ENCODE data around the gene ZRANB1.

The ZRANB1 gene

GRCh38 chr10:124921261-124921660 is 20.7 kb upstream of the ZRANB1 start:
- DNase-seq (ENCODE audit: low read depth, low spot score): no peak

GRCh38 chr10:124923684-124924083 is 18.2 kb upstream of the ZRANB1 start:
- no peak for DNase-seq (ENCODE audit: low read depth, low spot score)

- DNase-seq (ENCODE audit: low read depth, low spot score): no peak
These were observed 15.4 kb upstream of the ZRANB1 start for GRCh38 chr10:124926548-124926947.

- DNase-seq (ENCODE audit: low read depth, low spot score): no peak
These were observed 13.8 kb upstream of the ZRANB1 start for GRCh38 chr10:124928087-124928486.

- DNase-seq (ENCODE audit: low read depth, low spot score): no peak
These were observed 13.4 kb upstream of the ZRANB1 start for GRCh38 chr10:124928545-124928944.

DNA sequence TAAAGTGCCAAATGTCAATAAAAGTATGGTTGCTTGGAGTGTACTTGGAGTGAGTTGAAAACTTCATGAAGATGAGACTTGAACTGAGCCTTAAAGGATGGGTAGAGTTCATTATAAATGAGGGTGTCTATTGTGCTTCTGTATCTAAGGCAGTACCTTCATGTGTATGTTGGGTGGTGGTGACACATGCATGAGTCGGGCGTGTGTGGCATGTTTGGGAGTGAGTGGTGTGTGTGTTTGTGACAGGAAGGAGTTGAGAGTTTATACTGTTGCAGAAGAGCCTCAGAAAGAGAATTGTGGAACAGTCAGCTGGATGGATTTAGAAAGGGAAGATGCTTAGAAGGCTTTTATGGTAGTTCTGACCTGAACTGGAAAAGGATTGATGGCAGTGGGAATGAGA is 6.0 kb upstream of the ZRANB1 start:
- no peak for DNase-seq (ENCODE audit: low read depth, low spot score)

DNA sequence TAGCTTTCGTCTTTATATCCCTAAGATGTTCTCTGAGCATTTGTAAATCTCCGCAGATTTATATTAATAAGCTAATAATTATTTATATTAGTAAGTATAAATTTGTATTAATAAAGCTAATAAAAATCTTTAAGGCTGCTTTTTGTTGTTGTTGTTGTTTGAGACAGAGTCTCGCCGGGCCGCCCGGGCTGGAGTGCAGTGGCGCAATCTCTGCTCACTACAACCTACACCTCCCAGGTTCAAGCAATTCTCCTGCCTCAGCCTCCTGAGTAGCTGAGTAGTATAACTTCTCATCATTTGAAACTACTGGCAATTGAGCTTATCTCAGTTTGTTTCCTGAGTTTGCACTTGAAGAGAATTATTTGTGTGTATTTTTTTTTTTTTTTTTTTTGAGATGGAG is 5.1 kb upstream of the ZRANB1 start:
- no peak for DNase-seq (ENCODE audit: low read depth, low spot score)

- DNase-seq (ENCODE audit: low read depth, low spot score): no peak
These were observed 2.6 kb upstream of the ZRANB1 start for GRCh38 chr10:124939290-124939689.

DNA sequence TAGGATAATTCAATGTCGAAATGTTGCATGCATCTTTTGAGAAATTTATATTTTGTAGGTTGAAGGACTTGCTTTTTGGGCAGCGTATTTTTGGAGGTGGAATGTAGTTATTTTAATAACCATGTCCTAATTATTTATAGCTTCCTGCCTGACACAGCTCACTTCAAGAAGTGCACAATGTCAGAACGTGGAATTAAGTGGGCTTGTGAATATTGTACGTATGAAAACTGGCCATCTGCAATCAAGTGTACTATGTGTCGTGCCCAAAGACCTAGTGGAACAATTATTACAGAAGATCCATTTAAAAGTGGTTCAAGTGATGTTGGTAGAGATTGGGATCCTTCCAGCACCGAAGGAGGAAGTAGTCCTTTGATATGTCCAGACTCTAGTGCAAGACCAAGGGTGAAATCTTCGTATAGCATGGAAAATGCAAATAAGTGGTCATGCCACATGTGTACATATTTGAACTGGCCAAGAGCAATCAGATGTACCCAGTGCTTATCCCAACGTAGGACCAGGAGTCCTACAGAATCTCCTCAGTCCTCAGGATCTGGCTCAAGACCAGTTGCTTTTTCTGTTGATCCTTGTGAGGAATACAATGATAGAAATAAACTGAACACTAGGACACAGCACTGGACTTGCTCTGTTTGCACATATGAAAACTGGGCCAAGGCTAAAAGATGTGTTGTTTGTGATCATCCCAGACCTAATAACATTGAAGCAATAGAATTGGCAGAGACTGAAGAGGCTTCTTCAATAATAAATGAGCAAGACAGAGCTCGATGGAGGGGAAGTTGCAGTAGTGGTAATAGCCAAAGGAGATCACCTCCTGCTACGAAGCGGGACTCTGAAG is 620 bp downstream of the ZRANB1 start:
- no peak for DNase-seq (ENCODE audit: low read depth, low spot score)

DNA sequence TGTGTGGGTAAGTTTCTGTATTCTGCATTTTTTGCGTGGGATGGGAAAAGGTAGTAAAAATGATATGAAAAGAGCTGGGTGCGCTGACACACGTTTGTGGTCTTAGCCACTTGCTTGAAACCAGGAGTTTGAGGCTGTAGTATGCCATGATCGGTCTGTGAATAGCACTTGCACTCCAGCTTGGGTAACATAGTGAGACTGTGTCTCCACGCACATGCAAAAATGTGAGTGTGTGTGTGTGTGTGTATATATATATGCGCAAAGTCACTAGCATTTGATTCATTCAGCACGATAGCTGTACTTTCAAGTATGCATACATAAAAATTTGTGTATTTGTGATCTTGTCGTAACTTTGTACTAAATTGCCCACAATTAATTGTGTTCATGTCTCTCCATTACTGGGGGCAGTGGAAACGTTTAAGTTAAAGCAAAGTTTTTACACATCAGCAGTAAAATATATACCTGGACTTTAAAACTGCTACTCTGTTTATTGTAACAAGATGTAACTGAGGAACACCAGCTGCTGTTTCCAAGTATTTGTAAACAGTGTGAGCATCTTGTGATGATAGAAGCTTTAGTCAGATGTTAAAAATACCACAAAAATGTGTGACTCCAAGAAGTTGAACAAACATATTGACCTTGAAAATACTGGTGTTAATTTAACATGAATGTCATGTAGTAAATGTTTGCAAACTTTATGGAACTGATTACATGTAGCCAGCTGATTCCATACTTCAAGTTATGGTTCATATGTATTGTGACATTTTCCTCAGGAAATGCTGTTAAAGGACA is 1.6 kb downstream of the ZRANB1 start:
- DNase-seq (ENCODE audit: low read depth, low spot score): no peak

DNA sequence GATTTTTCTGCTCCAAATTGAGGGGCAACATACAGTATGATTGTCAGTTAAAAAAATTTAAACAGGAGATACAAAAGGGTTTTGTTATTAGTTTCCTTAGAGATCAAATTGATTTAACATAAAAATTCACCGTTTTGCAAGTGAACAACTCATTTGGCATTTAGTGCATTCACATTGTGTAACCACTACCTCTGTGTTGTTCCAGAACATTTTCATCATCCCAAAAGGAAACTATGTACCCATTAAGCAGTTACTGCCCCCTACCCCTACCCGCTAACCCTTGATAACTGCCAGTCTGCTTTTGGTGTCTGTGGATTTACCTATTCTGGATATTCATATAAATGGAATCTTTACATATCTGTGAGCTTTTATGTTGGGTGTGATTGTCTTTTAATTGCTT is 3.1 kb downstream of the ZRANB1 start:
- no peak for DNase-seq (ENCODE audit: low read depth, low spot score)

GRCh38 chr10:124946945-124947344 is 5.0 kb downstream of the ZRANB1 start:
- DNase-seq (ENCODE audit: low read depth, low spot score): no peak

DNA sequence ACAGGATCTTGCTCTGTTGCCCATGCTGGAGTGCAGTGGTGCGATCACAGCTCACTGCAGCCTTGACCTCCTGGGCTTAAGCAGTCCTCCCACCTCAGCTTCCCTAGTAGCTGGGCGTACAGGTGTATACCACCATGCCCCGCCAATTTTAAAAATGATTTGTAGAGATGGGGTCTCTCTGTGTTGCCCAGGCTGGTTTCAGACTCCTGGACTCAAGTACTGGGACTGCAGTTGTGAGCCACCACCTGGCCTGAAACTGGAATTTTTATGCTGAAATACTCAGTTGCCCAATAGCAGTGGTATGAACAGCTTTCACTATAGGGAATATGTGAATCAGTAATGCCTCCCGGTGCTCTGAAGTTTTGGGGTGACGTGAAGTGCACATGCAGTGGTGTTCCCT is 7.6 kb downstream of the ZRANB1 start:
- no peak for DNase-seq (ENCODE audit: low read depth, low spot score)

DNA sequence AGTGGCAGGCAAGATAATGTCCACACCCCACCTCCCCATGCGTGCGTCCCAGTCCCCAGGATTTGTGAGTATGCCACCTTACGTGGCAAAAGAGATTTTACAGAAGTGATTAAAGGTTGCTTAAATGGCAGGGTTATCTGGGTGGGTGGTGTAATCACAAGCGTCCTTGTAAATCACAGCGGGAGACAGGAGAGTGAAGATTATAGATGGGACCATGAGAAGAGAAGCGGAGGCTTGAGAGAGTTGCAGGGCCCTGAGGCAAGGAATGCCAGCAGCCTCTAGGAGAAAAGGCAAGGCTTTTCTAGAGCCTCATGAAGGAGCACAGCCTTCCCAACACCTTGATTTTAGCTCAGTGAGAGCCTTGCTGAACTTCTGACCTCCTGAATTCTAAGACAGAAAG is 10.2 kb downstream of the ZRANB1 start:
- no peak for DNase-seq (ENCODE audit: low read depth, low spot score)

GRCh38 chr10:124953421-124953820 is 11.5 kb downstream of the ZRANB1 start:
- DNase-seq (ENCODE audit: low read depth, low spot score): no peak

GRCh38 chr10:124955243-124955642 is 13.3 kb downstream of the ZRANB1 start:
- no peak for DNase-seq (ENCODE audit: low read depth, low spot score)

DNA sequence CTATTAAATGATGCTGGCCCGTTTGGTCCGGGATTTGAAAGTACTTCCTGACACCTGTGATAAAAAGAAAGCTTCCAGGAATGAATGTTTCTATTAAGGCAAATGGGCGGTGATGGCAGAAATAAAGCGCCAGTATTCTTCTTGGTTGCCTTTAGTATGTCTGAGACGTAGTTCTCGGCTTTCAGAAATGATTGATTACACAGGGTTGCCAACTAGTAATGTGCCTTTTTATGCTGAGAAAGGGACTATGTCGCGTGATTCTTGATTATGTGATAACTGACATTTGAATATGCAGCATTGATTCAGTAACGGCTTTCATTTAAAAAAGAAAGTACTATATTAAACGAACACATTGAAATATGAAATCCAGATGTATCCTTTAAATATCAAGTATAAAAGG is 13.9 kb downstream of the ZRANB1 start:
- DNase-seq (ENCODE audit: low read depth, low spot score): no peak

DNA sequence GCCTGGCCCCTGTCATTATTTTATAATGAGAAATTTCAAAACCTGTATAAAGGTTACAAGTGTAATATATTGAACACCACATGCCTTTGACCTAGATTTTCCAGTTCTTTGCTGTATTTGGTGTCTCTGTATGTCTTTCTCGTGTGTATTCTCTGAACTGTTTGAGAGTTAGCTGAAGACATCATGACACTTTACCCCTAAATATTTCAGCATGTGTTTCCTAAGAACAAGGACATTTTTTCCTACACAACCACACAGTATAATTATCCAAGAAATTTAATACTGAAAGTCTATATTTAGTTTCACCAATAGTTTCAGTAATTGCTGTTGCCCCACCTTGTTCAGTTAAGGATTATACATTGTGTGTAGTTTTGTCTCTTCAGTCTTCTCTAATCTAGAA is 14.8 kb downstream of the ZRANB1 start:
- DNase-seq (ENCODE audit: low read depth, low spot score): no peak

DNA sequence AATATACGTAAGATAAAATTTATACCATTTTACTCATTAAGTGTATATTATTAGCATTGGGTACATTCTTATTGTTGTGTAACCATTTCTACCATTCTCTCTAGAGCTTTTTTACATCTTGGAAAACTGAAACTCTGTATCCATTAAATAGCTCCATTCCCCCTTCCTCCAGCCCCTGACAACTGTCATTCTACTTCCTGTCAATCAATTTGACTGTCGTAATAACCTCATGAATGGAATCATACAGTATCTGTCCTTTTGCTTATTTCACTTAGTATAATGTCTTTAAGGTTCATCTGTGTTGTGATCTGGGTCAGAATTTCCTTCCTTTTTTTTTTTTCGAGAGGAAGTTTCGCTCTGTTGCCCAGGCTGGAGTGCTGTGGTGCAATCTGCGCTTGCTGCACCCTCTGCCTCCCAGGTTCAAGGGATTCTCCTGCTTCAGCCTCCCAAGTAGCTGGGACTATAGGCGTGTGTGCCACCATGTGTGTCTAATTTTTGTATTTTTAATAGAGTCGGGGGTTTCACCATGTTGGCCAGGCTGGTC is 15.6 kb downstream of the ZRANB1 start:
- DNase-seq (ENCODE audit: low read depth, low spot score): no peak

DNA sequence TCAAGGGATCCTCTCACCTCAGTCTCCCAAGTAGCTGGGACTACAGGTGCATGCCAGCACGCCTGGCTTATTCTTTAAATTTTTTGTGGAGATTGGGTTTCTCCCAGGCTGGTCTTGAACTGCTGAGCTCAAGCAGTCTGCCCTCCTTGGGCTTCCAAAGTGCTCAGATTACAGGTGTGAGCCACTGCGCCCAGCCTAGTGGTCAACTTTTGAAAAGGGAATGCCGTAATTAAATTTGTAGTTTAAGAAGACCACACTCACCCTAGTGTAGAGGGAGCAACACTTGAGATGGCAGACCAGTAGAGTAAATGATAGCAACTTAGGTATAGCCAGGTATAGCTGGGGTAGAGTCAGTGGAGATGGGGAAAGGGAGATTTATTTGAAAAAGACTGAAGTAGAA is 17.6 kb downstream of the ZRANB1 start:
- no peak for DNase-seq (ENCODE audit: low read depth, low spot score)

- no peak for DNase-seq (ENCODE audit: low read depth, low spot score)
These were observed 19.3 kb downstream of the ZRANB1 start for GRCh38 chr10:124961248-124961570.

- DNase-seq (ENCODE audit: low read depth, low spot score): no peak
These were observed 20.5 kb downstream of the ZRANB1 start for GRCh38 chr10:124962421-124962820.
